Left renal pelvis (tissue), 4 donors: ENCODE results near the gene GGCT. TPM values are rescaled to one million over a fixed set of nuclear protein-coding genes. Genes with fewer than 3 reads are reported as not detected.
"Not testable (repeated sequence)": the region's sequence is repeated elsewhere in the genome, so short reads cannot be mapped to it uniquely, and the experiment has no call there.

Experiments
- DNase-seq, 4 donors: peaks; one replicate each; pipeline ENCODE4 v3.0.0-alpha.2; 2013; ENCODE audit warnings: low read depth in 4 of 4, low spot score in 3 of 4
- polyA plus RNA-seq, 4 donors: library from polyadenylated mRNA; unstranded; fragments of 120-200 nt; gene quantifications; one replicate each; pipeline ENCODE4 v1.2.1, GENCODE V29; 2013; ENCODE audit not compliant: insufficient read length in 4 of 4

Gene GGCT
- 10 to 100 TPM; 40.8 to 88.1 (median 72.6) TPM for polyA plus RNA-seq

GRCh38 chr7:30504301-30505173 is at the start of gene GGCT:
Gene GGCT, minus strand, starts transcription at chr7:30504829. Its CDS starts 120 bp downstream, at chr7:30504709.
- peak; percentile 94 to 97 (median 96) for DNase-seq

GRCh38 chr7:30553546-30553945 is 48.9 kb upstream of the GGCT start:
- DNase-seq: no peak

DNA sequence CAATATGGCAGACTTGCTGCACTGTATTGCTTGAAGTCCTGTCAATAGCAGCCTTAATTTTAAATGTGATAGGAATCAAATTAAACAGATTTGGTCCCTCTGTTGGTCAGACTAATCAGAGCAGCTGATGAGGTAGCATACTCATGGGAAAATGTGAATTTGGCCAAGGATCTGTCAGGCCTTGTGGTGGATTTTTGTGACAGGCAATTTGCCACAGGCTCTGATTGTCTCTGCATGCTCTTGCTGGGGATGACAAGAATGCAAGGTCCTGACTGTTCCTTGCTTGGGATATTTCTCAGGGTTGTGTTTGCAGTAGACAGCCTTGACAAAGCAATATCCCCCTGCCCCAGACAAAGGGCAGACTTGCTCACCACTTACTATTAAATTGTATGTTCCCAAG is 48.5 kb upstream of the GGCT start:
- no peak for DNase-seq

DNA sequence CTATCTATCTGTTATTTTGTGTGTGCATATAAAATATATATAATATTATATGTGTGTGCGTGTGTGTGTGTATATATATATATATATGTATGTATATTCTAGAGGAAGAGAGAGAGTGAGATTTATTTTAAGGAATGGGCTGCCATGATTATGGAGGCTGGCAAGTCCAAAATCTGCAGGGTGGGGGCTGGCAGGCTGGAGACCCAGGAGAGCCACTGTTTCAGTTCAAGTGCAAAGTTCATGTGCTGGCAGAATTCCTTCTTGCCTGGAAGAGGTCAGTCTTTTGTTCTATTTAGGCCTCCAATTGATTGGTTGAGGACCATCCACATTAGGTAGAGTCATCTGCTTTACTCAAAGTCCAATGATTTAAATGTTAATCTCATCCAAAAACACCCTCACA is 47.7 kb upstream of the GGCT start:
- DNase-seq: no peak

- no peak for DNase-seq
These were observed 45.4 kb upstream of the GGCT start for GRCh38 chr7:30549931-30550493.

DNA sequence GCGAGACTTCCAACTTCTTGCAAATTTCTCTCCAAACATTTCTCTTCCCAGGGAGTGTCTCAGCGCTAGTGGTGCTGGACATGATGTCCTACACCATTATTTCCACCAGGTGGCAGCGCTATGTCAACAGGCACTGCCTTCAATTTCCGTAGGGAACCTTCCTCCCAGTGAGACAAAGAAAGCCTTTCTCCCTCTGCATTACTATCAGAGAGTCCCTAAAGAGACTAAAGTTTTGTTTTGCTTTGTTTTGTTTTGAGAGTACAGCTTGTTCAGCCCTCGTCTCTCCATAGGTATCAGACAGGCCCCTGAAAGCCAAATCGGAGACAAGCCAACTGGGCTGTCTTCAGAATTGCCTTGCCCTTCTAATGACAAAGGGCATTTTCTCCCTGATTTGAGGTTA is 44.2 kb upstream of the GGCT start:
- peak in 3 of 4 donors; percentile 52 to 71 (median 57) for DNase-seq

DNA sequence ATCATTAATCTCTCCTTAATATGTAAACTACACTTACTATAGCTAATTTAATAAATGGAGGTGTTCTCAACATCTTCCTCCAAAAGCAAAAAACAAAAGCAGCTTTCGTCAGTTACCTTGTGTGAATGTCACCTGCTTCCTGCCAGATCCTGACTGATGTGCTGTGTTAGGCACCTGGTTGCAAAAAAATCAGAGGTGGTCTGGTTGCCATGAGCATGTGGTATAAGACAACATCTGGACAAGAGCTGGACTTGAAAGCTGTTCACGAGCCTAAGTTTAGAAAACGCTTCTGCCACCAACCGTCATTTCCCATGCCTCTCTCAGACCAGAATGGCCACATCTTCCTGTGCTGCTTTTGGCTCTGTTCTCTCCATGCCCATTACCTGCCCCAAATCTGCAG is 42.0 kb upstream of the GGCT start:
- no peak for DNase-seq

- DNase-seq: no peak
These were observed 41.3 kb upstream of the GGCT start for GRCh38 chr7:30545791-30546555.

- DNase-seq: no peak
These were observed 39.3 kb upstream of the GGCT start for GRCh38 chr7:30543813-30544525.

- DNase-seq: not testable (repeated sequence)
These were observed 38.5 kb upstream of the GGCT start for GRCh38 chr7:30543115-30543514.

DNA sequence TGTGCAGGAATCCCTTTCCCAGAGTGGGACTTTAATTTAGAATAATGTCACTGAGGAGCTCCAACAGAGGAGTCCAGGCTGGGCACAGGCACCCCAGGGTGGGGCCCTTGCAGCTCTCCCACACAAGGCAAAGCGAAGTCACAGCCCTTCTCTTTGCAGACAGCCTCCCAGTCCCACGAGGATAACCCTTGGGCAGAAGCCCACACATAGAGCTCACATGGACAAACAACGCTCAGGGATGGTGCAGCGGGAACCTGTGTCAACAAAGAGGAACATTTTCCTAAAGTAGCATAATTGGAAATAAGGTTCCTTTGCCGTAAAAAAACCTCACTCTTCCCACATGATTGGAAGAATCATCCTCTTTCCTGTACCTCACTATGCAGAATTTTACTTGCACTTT is 29.3 kb upstream of the GGCT start:
- no peak for DNase-seq

GRCh38 chr7:30531286-30531685 is 26.7 kb upstream of the GGCT start:
- DNase-seq: no peak

DNA sequence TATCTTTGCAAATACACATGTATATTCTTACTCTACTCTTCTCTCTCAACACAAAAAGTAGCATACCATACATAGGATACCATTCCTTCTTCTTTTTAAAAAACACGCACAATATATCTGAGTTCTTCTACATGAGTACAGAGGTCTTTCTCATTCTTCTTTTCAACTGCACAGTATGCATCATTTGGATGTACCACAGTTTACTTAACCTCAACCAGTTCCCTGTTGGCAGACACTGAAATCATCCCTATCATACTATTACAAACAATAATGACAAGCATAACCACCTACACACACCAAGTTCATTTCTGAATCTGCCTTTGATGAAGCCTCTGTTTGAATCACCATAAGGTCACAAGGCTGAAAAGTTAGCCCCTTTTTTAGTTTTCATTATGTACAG is 25.7 kb upstream of the GGCT start:
- no peak for DNase-seq

GRCh38 chr7:30528779-30529178 is 24.1 kb upstream of the GGCT start:
- no peak for DNase-seq

DNA sequence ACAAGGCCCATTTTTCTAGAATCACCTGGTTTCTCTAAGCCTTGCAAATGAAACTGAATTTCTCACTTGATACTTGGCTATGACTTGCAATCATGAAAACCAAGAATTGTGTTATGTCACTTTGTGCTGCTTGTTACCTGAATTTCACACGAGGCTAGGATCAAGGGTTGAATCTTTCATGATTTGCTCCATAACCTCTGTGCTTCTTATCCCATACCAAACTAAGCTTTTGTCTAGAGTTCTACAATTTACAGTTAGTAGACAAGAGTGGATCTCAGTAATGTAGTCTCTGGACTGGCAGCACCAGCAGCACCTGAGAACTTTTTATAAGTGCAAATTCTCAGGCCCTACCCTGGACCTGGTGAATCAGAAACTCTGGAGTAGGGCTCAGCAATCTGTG is 22.7 kb upstream of the GGCT start:
- DNase-seq: not testable (repeated sequence)

- no peak for DNase-seq
These were observed 21.5 kb upstream of the GGCT start for GRCh38 chr7:30526163-30526562.

DNA sequence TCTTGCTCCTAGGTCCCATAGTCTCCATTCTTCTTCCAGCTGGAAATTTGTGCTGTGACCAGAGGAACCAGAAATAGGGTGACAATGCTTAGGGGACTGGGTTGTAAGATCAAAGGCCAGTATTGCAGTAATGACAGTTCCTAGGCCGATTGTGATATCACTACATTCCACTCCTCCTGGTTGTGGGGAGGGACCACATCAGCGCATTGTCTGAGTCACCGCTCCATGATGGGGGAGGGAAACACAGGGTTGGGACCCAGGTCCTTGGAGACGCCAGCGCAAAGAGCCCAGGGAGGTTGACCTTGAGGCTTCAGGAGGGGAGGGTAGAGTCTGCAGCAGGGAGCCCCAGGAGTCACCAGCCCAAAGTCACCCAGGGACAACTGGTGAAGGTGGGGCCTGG is 20.8 kb upstream of the GGCT start:
- DNase-seq: no peak

GRCh38 chr7:30524545-30524944 is 19.9 kb upstream of the GGCT start:
- no peak for DNase-seq

- no peak for DNase-seq
These were observed 18.8 kb upstream of the GGCT start for GRCh38 chr7:30523466-30523865.

- no peak for DNase-seq
These were observed 17.5 kb upstream of the GGCT start for GRCh38 chr7:30522159-30522558.

GRCh38 chr7:30521532-30521931 is 16.9 kb upstream of the GGCT start:
- no peak for DNase-seq
